SU-DHL-6 (cell line): ENCODE results near the gene ERAS.
"Not testable (repeated sequence)": the region's sequence is repeated elsewhere in the genome, so short reads cannot be mapped to it uniquely, and the experiment has no call there.

Experiments
- H2AFZ ChIP-seq: fragments of 200-600 bp; sonication (generic); 2 replicates; pipeline ENCODE4 v1.6.1; 2014; ENCODE audit warnings: low read depth, mild to moderate bottlenecking, moderate library complexity, mixed read lengths, antibody characterized with exemption, low read length; ENCODE audit not compliant: severe bottlenecking
- H3F3A ChIP-seq: fragments of 200-600 bp; shearing (Covaris generic); 2 replicates; pipeline ENCODE4 v1.6.0; 2016; ENCODE audit warnings: antibody characterized with exemption, mild to moderate bottlenecking; ENCODE audit not compliant: insufficient read depth
- H3K27ac ChIP-seq: fragments of 200-600 bp; sonication (generic); 2 replicates; pipeline ENCODE4 v1.5.1; 2016; ENCODE audit warnings: low read depth, mild to moderate bottlenecking, low read length, moderate library complexity, mixed read lengths
- H3K27me3 ChIP-seq: fragments of 200-600 bp; sonication (generic), shearing (Covaris generic); 2 replicates; pipeline ENCODE4 v1.6.0; 2014; ENCODE audit warnings: mild to moderate bottlenecking, low read length
- H3K36me3 ChIP-seq: fragments of 200-600 bp; sonication (generic); 2 replicates; pipeline ENCODE4 v1.6.1; 2014; ENCODE audit warnings: mild to moderate bottlenecking, low read length, mixed read lengths
- H3K4me2 ChIP-seq: fragments of 300-600, 200-600 bp; shearing (Covaris generic), sonication (generic); 2 replicates; pipeline ENCODE4 v1.6.0; 2014; ENCODE audit warnings: low read length, low read depth, mild to moderate bottlenecking; ENCODE audit not compliant: poor library complexity, severe bottlenecking
- H3K4me3 ChIP-seq: fragments of 200-600 bp; sonication (generic); 2 replicates; pipeline ENCODE4 v1.5.1; 2014; ENCODE audit warnings: antibody characterized with exemption, low read length, mild to moderate bottlenecking, mixed read lengths; ENCODE audit not compliant: insufficient read depth, poor library complexity, severe bottlenecking
- H3K79me2 ChIP-seq: fragments of 200-600 bp; sonication (generic); 2 replicates; pipeline ENCODE4 v1.6.1; 2014; ENCODE audit warnings: mild to moderate bottlenecking, low read length, moderate library complexity; ENCODE audit not compliant: insufficient read depth
- H3K9ac ChIP-seq: fragments of 200-600 bp; sonication (generic); 2 replicates; pipeline ENCODE4 v1.7.0; 2014; ENCODE audit warnings: mild to moderate bottlenecking, low read length
- H3K9me2 ChIP-seq: fragments of 200-600 bp; sonication (generic); replicated peaks from 2 replicates; pipeline ENCODE4 v1.6.1; 2014; ENCODE audit warnings: low read length; ENCODE audit not compliant: insufficient read depth
- H3K9me3 ChIP-seq: fragments of 200-600 bp; sonication (generic); 2 replicates; pipeline ENCODE4 v1.6.1; 2014; ENCODE audit warnings: low read length, mixed read lengths; ENCODE audit not compliant: insufficient read depth
- H4K20me1 ChIP-seq: fragments of 200-600 bp; sonication (generic); 2 replicates; pipeline ENCODE4 v1.6.1; 2014; ENCODE audit warnings: low read depth, mild to moderate bottlenecking, antibody characterized with exemption, low read length, moderate library complexity, mixed read lengths
- EZH2phosphoT487 ChIP-seq: fragments of 200-600 bp; sonication (generic), shearing (Covaris generic); conservative IDR thresholded peaks from 2 replicates; pipeline ENCODE4 v1.6.1; 2018; ENCODE audit warnings: mild to moderate bottlenecking, antibody characterized with exemption, low read length, moderate library complexity, mixed read lengths
- TF ChIP-seq, protein P1 (sequence below): fragments of 200-600 bp; sonication (generic); IDR thresholded peaks from one replicate; pipeline ENCODE4 v1.5.1; 2017; ENCODE audit warnings: antibody characterized with exemption, mild to moderate bottlenecking, low read length, moderate library complexity; ENCODE audit not compliant: insufficient read depth, poor library complexity, severe bottlenecking

ERAS gene

DNA sequence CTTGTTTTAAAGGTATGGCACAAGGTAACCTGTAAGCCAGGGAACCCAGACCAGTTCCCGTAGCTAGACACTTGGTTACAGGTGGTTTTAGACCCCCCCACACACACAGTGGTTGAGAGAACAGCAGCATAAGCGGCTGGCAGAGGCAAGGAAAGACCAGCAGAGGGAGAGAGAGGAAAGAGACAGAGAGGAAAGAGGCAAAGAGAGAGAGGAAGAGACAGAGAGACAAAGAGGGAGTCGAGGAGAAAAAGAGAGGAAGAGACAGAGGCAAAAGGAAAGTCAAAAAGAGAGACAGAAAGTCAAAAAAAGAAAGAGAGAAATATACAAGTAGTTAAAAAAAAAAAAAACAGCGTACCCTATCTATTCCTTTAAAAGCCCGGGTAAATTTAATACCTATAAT is 28.6 kb downstream of the ERAS start:
- Histone ChIP-seq H3K27me3 (no peaks in the 10 kb centered on the region), H4K20me1 (no peaks in the 10 kb centered on the region), H3K4me2 (no peak overlapping the region), H3K36me3 (no peaks in the 10 kb centered on the region), H3K9me3 (no peaks in the 10 kb centered on the region), H3K9ac (no peak overlapping the region), H2AFZ (no peak overlapping the region), H3F3A (no peaks in the 10 kb centered on the region), H3K79me2 (no peaks in the 10 kb centered on the region), H3K4me3 (no peak overlapping the region), H3K9me2 (no peaks in the 10 kb centered on the region), H3K27ac (no peak overlapping the region)
- TF ChIP-seq, protein P1, sequence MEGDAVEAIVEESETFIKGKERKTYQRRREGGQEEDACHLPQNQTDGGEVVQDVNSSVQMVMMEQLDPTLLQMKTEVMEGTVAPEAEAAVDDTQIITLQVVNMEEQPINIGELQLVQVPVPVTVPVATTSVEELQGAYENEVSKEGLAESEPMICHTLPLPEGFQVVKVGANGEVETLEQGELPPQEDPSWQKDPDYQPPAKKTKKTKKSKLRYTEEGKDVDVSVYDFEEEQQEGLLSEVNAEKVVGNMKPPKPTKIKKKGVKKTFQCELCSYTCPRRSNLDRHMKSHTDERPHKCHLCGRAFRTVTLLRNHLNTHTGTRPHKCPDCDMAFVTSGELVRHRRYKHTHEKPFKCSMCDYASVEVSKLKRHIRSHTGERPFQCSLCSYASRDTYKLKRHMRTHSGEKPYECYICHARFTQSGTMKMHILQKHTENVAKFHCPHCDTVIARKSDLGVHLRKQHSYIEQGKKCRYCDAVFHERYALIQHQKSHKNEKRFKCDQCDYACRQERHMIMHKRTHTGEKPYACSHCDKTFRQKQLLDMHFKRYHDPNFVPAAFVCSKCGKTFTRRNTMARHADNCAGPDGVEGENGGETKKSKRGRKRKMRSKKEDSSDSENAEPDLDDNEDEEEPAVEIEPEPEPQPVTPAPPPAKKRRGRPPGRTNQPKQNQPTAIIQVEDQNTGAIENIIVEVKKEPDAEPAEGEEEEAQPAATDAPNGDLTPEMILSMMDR = no peak
- no peak for TF ChIP-seq EZH2phosphoT487

GRCh38 chrX:48864210-48864609 is 37.9 kb downstream of the ERAS start:
- H3F3A ChIP-seq = no peaks in the 10 kb centered on the region
- H3K9me2 ChIP-seq = no peaks in the 10 kb centered on the region
- no peak overlapping the region for H3K4me2 ChIP-seq
- H4K20me1 ChIP-seq = no peaks in the 10 kb centered on the region
- no peak for TF ChIP-seq EZH2phosphoT487
- TF ChIP-seq, protein P1 = no peak
- no peaks in the 10 kb centered on the region for H3K36me3 ChIP-seq
- H3K9ac ChIP-seq = no peak overlapping the region
- no peak overlapping the region for H2AFZ ChIP-seq
- H3K79me2 ChIP-seq = no peaks in the 10 kb centered on the region
- no peaks in the 10 kb centered on the region for H3K9me3 ChIP-seq
- no peak overlapping the region for H3K27ac ChIP-seq
- H3K27me3 ChIP-seq = no peaks in the 10 kb centered on the region
- no peak overlapping the region for H3K4me3 ChIP-seq

DNA sequence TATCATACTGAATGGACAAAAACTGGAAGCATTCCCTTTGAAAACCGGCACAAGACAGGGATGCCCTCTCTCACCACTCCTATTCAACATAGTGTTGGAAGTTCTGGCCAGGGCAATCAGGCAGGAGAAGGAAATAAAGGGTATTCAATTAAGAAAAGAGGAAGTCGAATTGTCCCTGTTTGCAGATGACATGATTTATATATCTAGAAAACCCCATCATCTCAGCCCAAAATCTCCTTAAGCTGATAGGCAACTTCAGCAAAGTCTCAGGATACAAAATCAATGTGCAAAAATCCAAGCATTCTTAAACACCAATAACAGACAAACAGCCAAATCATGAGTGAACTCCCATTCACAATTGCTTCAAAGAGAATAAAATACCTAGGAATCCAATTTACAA is 45.7 kb downstream of the ERAS start:
- H3K9ac ChIP-seq, H3K79me2 ChIP-seq, H3K4me2 ChIP-seq, H3K4me3 ChIP-seq, H3K9me3 ChIP-seq, H2AFZ ChIP-seq, H3F3A ChIP-seq, H4K20me1 ChIP-seq, H3K36me3 ChIP-seq, H3K27me3 ChIP-seq, H3K27ac ChIP-seq, H3K9me2 ChIP-seq: not testable (repeated sequence)

DNA sequence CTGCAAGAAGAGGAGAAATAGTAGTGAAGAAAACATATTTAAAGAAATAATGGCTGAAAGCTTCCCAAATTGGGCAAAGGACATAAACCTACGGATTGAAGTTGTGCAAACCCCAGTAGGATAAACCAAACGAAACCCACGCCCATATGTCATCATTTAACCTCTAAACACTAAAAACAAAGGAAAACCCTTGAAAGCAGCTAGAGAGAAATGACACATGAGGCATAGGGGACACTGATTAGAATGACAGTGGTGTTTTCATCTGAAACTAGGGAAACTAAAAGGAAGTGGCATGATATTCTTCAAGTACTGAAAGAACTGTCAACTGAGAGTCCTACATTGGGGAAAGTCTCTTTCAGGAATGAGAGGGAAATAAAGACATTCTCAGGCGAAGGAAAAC is 50.6 kb downstream of the ERAS start:
- H3K79me2 ChIP-seq, H3K4me2 ChIP-seq, H3K27me3 ChIP-seq: not testable (repeated sequence)

More for the DNA sequence above, 50.6 kb downstream of the ERAS start:
- H2AFZ ChIP-seq, H3F3A ChIP-seq, H3K36me3 ChIP-seq, H3K4me3 ChIP-seq, H3K27ac ChIP-seq, H3K9ac ChIP-seq, H3K9me3 ChIP-seq, H4K20me1 ChIP-seq, H3K9me2 ChIP-seq: not testable (repeated sequence)
